ENCODE measurements around the gene TOP1. TPM values are rescaled to one million over a fixed set of nuclear protein-coding genes. Genes with fewer than 3 reads are reported as not detected.
"Not testable (repeated sequence)": the region's sequence is repeated elsewhere in the genome, so short reads cannot be mapped to it uniquely, and the experiment has no call there.

TOP1 gene
- total RNA-seq, 1 donor from 2014 or later, result 84.6 TPM

GRCh38 chr20:41000628-41001027 is 28.0 kb upstream of the TOP1 start:
- no peak for TF ChIP-seq CTCF (conservative IDR thresholded peaks at IDR 0.05)
- Mint-ChIP-seq H3K27ac (no peak overlapping the region), H3K4me1 (ENCODE audit: unreplicated experiment) (peaks cover 22% of the 10 kb centered on the region), H3K4me3 (no peak overlapping the region), H3K27me3 (no peaks in the 10 kb centered on the region), H3K36me3 (no peaks in the 10 kb centered on the region), H3K9me3 (no peaks in the 10 kb centered on the region)
- DNase-seq (ENCODE audit: extremely low spot score, unreplicated experiment), result no peak

GRCh38 chr20:41001497-41001896 is 27.1 kb upstream of the TOP1 start:
- Mint-ChIP-seq H3K36me3 (no peaks in the 10 kb centered on the region), H3K9me3 (no peaks in the 10 kb centered on the region), H3K27ac (no peak overlapping the region), H3K4me3 (no peak overlapping the region), H3K4me1 (ENCODE audit: unreplicated experiment) (peaks cover 22% of the 10 kb centered on the region), H3K27me3 (no peaks in the 10 kb centered on the region)
- DNase-seq (ENCODE audit: extremely low spot score, unreplicated experiment), result no peak
- TF ChIP-seq CTCF (conservative IDR thresholded peaks at IDR 0.05), result no peak

GRCh38 chr20:41002842-41003142 is 25.8 kb upstream of the TOP1 start:
- Mint-ChIP-seq H3K9me3 (peaks cover 3% of the 10 kb centered on the region), H3K27ac (peak overlapping the region; percentile 91), H3K36me3 (no peaks in the 10 kb centered on the region), H3K27me3 (no peaks in the 10 kb centered on the region), H3K4me3 (no peak overlapping the region), H3K4me1 (ENCODE audit: unreplicated experiment) (peaks cover 17% of the 10 kb centered on the region)
- TF ChIP-seq CTCF (conservative IDR thresholded peaks at IDR 0.05), result no peak
- no peak for DNase-seq (ENCODE audit: extremely low spot score, unreplicated experiment)

GRCh38 chr20:41003143-41003935 is 25.3 kb upstream of the TOP1 start:
- Mint-ChIP-seq H3K4me1 (ENCODE audit: unreplicated experiment) (peaks cover 23% of the 10 kb centered on the region), H3K9me3 (peaks cover 8% of the 10 kb centered on the region), H3K27ac (peak overlapping the region; percentile 91), H3K36me3 (no peaks in the 10 kb centered on the region), H3K4me3 (peak overlapping the region; percentile 47), H3K27me3 (no peaks in the 10 kb centered on the region)
- TF ChIP-seq CTCF (conservative IDR thresholded peaks at IDR 0.05), result no peak
- DNase-seq (ENCODE audit: extremely low spot score, unreplicated experiment), result no peak

- DNase-seq (ENCODE audit: extremely low spot score, unreplicated experiment); H3K4me3 Mint-ChIP-seq; H3K36me3 Mint-ChIP-seq; H3K27me3 Mint-ChIP-seq; H3K9me3 Mint-ChIP-seq: not testable (repeated sequence)
- peak overlapping the region; percentile 91 for H3K27ac Mint-ChIP-seq
- H3K4me1 Mint-ChIP-seq (ENCODE audit: unreplicated experiment), result peaks cover 26% of the 10 kb centered on the region
Measured at GRCh38 chr20:41003936-41004294, 24.7 kb upstream of the TOP1 start.

GRCh38 chr20:41004531-41005360 is 23.9 kb upstream of the TOP1 start:
- no peak overlapping the region for H3K27ac Mint-ChIP-seq
- H3K9me3 Mint-ChIP-seq, result peaks cover 8% of the 10 kb centered on the region
- H3K27me3 Mint-ChIP-seq, result no peaks in the 10 kb centered on the region
- no peak for TF ChIP-seq CTCF (conservative IDR thresholded peaks at IDR 0.05)
- no peak overlapping the region for H3K4me3 Mint-ChIP-seq
- H3K4me1 Mint-ChIP-seq (ENCODE audit: unreplicated experiment), result peaks cover 27% of the 10 kb centered on the region
- no peak for DNase-seq (ENCODE audit: extremely low spot score, unreplicated experiment)
- no peaks in the 10 kb centered on the region for H3K36me3 Mint-ChIP-seq

All from type B pancreatic cell (in vitro differentiated cells).